ENCODE results near the gene ODC1. TPM values are rescaled to one million over a fixed set of nuclear protein-coding genes. Genes with fewer than 3 reads are reported as not detected.

The ODC1 gene
- total and polyA plus RNA-seq, 2 experiments from 2014 or later = 23.3 to 70.3 TPM

- no peak for ATAC-seq
- no peak overlapping the region for H3K27ac Mint-ChIP-seq
- H3K4me2 ChIP-seq = no peak overlapping the region
These were observed 33.6 kb upstream of the ODC1 start for GRCh38 chr2:10481666-10482157.

More at GRCh38 chr2:10481666-10482157, 33.6 kb upstream of the ODC1 start:
- Histone ChIP-seq H3K4me1 (ENCODE audit: insufficient read depth) (no peaks in the 10 kb centered on the region), H4K20me1 (replicated peaks; ENCODE audit: insufficient read depth) (no peaks in the 10 kb centered on the region), H3K36me3 (ENCODE audit: insufficient read depth) (no peaks in the 10 kb centered on the region), H3K4me3 (no peak overlapping the region), H3K79me2 (replicated peaks; ENCODE audit: insufficient read depth) (no peaks in the 10 kb centered on the region), H3K27me3 (ENCODE audit: insufficient read depth) (no peaks in the 10 kb centered on the region), H2AFZ (no peak overlapping the region), H3F3A (replicated peaks; ENCODE audit: low read depth) (no peaks in the 10 kb centered on the region), H3K27ac (ENCODE audit: low read depth) (no peak overlapping the region), H3K9me2 (ENCODE audit: insufficient read depth) (no peaks in the 10 kb centered on the region)
- Mint-ChIP-seq H3K4me3 (no peak overlapping the region), H3K9me3 (no peaks in the 10 kb centered on the region), H3K36me3 (ENCODE audit: low read depth) (no peaks in the 10 kb centered on the region), H3K27me3 (ENCODE audit: insufficient read depth, low read depth, poor library complexity) (peaks cover 8% of the 10 kb centered on the region), H3K4me1 (peaks cover 15% of the 10 kb centered on the region)
- TF ChIP-seq EZH2 (IDR thresholded peaks at IDR 0.05; ENCODE audit: low read depth, unreplicated experiment) = no peak
- TF ChIP-seq REST (IDR thresholded peaks at IDR 0.05; ENCODE audit: unreplicated experiment) = no peak
- no peak for TF ChIP-seq CTCF (conservative IDR thresholded peaks at IDR 0.05; ENCODE audit: low read depth in 2 of 2)
- no peak for TF ChIP-seq POLR2AphosphoS5 (IDR thresholded peaks at IDR 0.05; ENCODE audit: low read depth)
- no peak for TF ChIP-seq STAT1 (IDR thresholded peaks at IDR 0.05; ENCODE audit: unreplicated experiment)
- no peak for TF ChIP-seq EZH2phosphoT487 (IDR thresholded peaks at IDR 0.05; ENCODE audit: unreplicated experiment)
- TF ChIP-seq JUNB (IDR thresholded peaks at IDR 0.05; ENCODE audit: unreplicated experiment) = no peak
- TF ChIP-seq ZNF331 (CRISPR knock-in tag; IDR thresholded peaks at IDR 0.05; ENCODE audit: low read depth) = no peak
- DNase-seq (ENCODE audit: low spot score) = no peak
